GM18526 (cell line): ENCODE results near the gene MED13L.

Experiments
- POLR2A ChIP-seq: IDR thresholded peaks from 3 replicates; pipeline ENCODE4 v1.6.1; 2011; ENCODE audit not compliant: insufficient read length; ENCODE audit errors: extremely low read depth

Gene MED13L

DNA sequence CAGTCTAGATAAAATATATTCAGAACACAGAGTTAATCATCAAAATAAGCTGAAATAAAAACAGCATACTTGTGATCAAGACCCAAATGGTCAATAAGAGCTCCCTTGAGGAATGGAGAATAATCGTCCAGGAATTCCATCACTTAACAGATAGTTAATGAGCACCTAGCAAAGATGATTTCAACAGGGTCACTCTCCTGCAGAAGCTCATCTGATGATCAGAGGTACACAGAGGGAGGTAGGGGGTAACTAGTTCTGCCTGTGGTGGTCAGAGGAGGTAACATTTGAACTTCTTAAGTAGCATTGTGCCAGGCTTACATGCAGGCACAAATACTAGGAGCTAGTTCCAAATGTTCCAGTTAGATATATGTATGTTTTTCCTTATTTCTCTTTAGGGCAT lies 9.5 kb downstream of the MED13L start:
- no peak for TF ChIP-seq POLR2A

DNA sequence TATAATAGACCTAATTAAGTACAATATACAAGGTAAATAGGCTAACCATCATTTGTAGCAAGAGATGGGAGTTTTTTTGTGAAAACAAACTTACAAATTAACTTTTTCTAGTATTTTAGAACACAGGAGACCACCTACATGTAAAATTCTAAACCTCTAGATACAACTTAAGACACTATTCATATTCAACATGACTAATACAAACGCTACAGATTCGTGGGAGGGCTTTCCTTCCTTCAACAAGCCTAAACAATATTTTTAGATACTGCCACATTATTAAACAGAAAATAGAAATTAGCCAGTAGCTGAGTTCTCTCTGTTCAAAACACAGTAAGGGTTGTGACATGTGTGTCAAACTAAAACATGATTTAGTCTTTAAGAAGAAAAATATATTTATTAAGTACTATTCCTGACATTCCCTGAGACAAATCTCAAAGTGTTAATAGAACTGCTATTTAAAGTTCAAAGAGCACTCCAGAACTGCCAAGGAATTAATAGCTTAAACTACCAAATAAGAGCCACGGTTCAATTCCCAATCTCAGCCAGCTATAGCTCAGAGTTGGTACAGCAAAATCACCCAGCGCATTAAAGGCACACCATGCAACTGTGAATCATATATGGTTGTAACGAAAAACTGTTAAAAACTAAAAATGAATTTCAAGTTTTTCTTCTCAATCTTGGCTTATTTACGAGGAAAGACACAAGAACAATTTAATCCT lies 10.7 kb downstream of the MED13L start:
- TF ChIP-seq POLR2A: no peak

- no peak for TF ChIP-seq POLR2A
These were observed 11.3 kb downstream of the MED13L start for GRCh38 chr12:116266168-116266601.

GRCh38 chr12:116265351-116266147 lies 11.9 kb downstream of the MED13L start:
- TF ChIP-seq POLR2A: no peak

DNA sequence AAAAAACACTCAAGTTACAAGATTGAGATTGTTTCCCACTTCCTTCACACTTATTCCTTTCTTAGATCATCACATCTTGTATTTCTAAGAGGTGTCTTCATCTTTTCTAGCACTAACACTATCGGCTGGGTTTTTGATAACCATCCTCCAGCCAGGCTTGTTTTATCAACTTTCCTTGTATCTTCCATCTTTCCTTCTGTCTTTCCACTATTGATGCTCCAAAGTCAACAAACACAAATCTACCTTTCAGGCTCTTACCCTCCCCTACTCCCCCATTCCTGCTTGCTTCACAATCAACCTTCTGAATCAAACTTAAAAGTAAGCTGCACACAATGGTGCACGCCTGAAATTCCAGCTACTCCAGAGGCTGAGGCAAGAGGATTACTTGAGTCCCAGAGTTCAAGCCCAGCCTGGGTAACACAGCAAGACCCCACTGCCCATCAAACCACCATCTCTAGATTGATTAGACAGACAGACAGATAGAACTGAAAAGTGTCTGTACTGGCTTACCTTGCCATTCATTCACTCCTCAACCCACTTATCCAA lies 12.9 kb downstream of the MED13L start:
- TF ChIP-seq POLR2A: no peak

- no peak for TF ChIP-seq POLR2A
These were observed 13.6 kb downstream of the MED13L start for GRCh38 chr12:116263844-116264243.

GRCh38 chr12:116263431-116263830 lies 14.1 kb downstream of the MED13L start:
- no peak for TF ChIP-seq POLR2A

GRCh38 chr12:116262741-116263140 lies 14.8 kb downstream of the MED13L start:
- no peak for TF ChIP-seq POLR2A

GRCh38 chr12:116261525-116262100 lies 15.9 kb downstream of the MED13L start:
- no peak for TF ChIP-seq POLR2A

- TF ChIP-seq POLR2A: no peak
These were observed 17.5 kb downstream of the MED13L start for GRCh38 chr12:116259800-116260577.

GRCh38 chr12:116257826-116258225 lies 19.7 kb downstream of the MED13L start:
- no peak for TF ChIP-seq POLR2A

- no peak for TF ChIP-seq POLR2A
These were observed 20.3 kb downstream of the MED13L start for GRCh38 chr12:116257215-116257614.

DNA sequence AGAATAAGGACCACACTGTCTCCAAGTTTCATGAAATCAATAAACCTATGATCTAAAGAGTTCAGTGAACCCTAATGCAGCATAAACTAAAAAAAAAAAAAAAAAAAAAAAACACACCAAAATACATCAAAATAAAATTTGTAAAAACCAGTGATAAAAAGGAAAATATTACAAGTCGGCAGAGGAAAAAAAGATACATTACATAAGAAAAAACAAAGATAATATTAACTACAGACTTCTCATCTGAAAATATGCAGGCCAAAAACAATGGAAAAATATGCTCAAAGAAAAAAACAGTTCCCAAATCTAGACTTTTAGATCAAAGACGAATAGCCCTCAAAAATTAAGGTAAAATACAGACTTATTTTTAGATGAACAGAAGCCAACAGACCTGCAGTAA lies 27.6 kb downstream of the MED13L start:
- TF ChIP-seq POLR2A: no peak

- no peak for TF ChIP-seq POLR2A
These were observed 28.6 kb downstream of the MED13L start for GRCh38 chr12:116248930-116249329.

GRCh38 chr12:116248433-116248832 lies 29.1 kb downstream of the MED13L start:
- no peak for TF ChIP-seq POLR2A
